Esophagus muscularis mucosa (tissue), 3 donors: ENCODE data around the gene HOMER2.

ENCODE experiments used
- POLR2A ChIP-seq: fragments of 450-650 bp; IDR thresholded peaks from one replicate; pipeline ENCODE4 v1.6.1; 2017; ENCODE audit warnings: antibody characterized with exemption, moderate library complexity, mild to moderate bottlenecking, low read depth
- POLR2AphosphoS5 ChIP-seq, 2 donors: sonication (generic); formaldehyde crosslinking; IDR thresholded peaks; one replicate each; pipeline ENCODE4 v1.6.1; 2017; ENCODE audit warnings: antibody characterized with exemption in 2 of 2
- TF ChIP-seq, protein P1 (sequence below), 3 experiments: fragments of 200-600 bp in 2 of 3; fragments of 450-650 bp in 1 of 3; sonication (generic) in 2 of 3; IDR thresholded peaks; one replicate each; pipeline ENCODE4 v1.5.1; 2017 to 2019; ENCODE audit warnings: antibody characterized with exemption in 3 of 3, mild to moderate bottlenecking in 2 of 3, moderate library complexity in 1 of 3

DNA sequence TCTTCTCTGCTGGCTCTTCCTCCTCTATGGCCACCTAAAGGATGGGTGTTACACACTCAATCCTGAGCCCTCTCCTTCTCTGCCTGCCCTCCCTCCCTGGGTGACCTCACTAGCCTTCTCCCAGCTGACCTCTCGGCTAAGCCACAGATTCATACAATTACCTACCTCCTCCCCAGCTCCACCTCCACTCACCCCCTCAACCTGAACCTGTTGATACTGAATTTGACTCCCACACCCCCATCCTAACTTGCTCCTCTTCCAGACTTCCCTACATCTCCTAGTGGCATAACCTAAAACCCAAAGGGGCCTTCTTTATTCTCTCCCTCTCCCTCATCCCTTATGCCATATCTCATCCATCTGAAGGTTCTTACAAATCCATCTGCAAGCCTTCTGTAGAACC lies 17.1 kb downstream of the HOMER2 start:
- no peak for TF ChIP-seq POLR2A
- TF ChIP-seq, protein P1, sequence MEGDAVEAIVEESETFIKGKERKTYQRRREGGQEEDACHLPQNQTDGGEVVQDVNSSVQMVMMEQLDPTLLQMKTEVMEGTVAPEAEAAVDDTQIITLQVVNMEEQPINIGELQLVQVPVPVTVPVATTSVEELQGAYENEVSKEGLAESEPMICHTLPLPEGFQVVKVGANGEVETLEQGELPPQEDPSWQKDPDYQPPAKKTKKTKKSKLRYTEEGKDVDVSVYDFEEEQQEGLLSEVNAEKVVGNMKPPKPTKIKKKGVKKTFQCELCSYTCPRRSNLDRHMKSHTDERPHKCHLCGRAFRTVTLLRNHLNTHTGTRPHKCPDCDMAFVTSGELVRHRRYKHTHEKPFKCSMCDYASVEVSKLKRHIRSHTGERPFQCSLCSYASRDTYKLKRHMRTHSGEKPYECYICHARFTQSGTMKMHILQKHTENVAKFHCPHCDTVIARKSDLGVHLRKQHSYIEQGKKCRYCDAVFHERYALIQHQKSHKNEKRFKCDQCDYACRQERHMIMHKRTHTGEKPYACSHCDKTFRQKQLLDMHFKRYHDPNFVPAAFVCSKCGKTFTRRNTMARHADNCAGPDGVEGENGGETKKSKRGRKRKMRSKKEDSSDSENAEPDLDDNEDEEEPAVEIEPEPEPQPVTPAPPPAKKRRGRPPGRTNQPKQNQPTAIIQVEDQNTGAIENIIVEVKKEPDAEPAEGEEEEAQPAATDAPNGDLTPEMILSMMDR (IDR thresholded peaks at IDR 0.05): no peak
- no peak for TF ChIP-seq POLR2AphosphoS5 (IDR thresholded peaks at IDR 0.05)
